Hepatocyte (in vitro differentiated cells): Measurements from ENCODE around the gene KRTAP10-5. TPM values are rescaled to one million over a fixed set of nuclear protein-coding genes. Genes with fewer than 3 reads are reported as not detected.

Experiments used
- DNase-seq: peaks from one replicate; pipeline ENCODE4 v3.0.0-alpha.2; 2016; ENCODE audit warnings: low spot score
- H2AFZ ChIP-seq: fragments of 200-600 bp; sonication (generic); 2 replicates; pipeline ENCODE4 v1.6.0; 2016; ENCODE audit warnings: antibody characterized with exemption, mild to moderate bottlenecking
- H3K27ac ChIP-seq: fragments of 200-600 bp; sonication (generic); 2 replicates; pipeline ENCODE4 v1.5.1; 2016; ENCODE audit warnings: mild to moderate bottlenecking
- H3K27me3 ChIP-seq: fragments of 200-600 bp; sonication (generic); 2 replicates; pipeline ENCODE4 v1.6.1; 2016
- H3K36me3 ChIP-seq: fragments of 200-600 bp; sonication (generic); replicated peaks from 2 replicates; pipeline ENCODE4 v1.5.1; 2016; ENCODE audit warnings: low read depth; ENCODE audit not compliant: insufficient read depth
- H3K4me1 ChIP-seq: fragments of 200-600 bp; sonication (generic); 2 replicates; pipeline ENCODE4 v1.5.1; 2016; ENCODE audit warnings: mild to moderate bottlenecking, moderate library complexity; ENCODE audit not compliant: insufficient read depth
- H3K4me2 ChIP-seq: fragments of 200-600 bp; sonication (generic); 2 replicates; pipeline ENCODE4 v1.6.0; 2016
- H3K4me3 ChIP-seq: fragments of 200-600 bp; sonication (generic); 2 replicates; pipeline ENCODE4 v1.5.1; 2016; ENCODE audit warnings: mild to moderate bottlenecking
- H3K79me2 ChIP-seq: fragments of 200-600 bp; sonication (generic); 2 replicates; pipeline ENCODE4 v1.6.0; 2017; ENCODE audit warnings: mild to moderate bottlenecking
- H3K9me2 ChIP-seq: fragments of 200-600 bp; sonication (generic); replicated peaks from 2 replicates; pipeline ENCODE4 v1.6.0; 2017; ENCODE audit warnings: mild to moderate bottlenecking; ENCODE audit not compliant: insufficient read depth
- H3K9me3 ChIP-seq: fragments of 200-600 bp; sonication (generic); 2 replicates; pipeline ENCODE4 v1.5.1; 2016; ENCODE audit warnings: low read depth, mild to moderate bottlenecking
- H4K20me1 ChIP-seq: fragments of 200-600 bp; sonication (generic); 2 replicates; pipeline ENCODE4 v1.6.0; 2016; ENCODE audit warnings: mild to moderate bottlenecking; ENCODE audit not compliant: insufficient read depth, poor library complexity, severe bottlenecking
- EZH2 ChIP-seq: fragments of 200-600 bp; sonication (generic); IDR thresholded peaks from 2 replicates; pipeline ENCODE4 v1.6.1; 2016; ENCODE audit warnings: antibody characterized with exemption, mild to moderate bottlenecking, borderline replicate concordance
- EZH2phosphoT487 ChIP-seq: fragments of 200-600 bp; sonication (generic); IDR thresholded peaks from one replicate; pipeline ENCODE4 v1.6.1; 2018; ENCODE audit warnings: antibody characterized with exemption, mild to moderate bottlenecking, low read depth, moderate library complexity; ENCODE audit not compliant: unreplicated experiment, severe bottlenecking
- WGBS: methylation state at CpG from one replicate; pipeline ENCODE4 v1.1.6; 2016; ENCODE audit warnings: low lambda C conversion rate; ENCODE audit errors: missing lambda C conversion rate; 5-methylcytosine and 5-hydroxymethylcytosine counted together
- polyA plus RNA-seq: library from polyadenylated mRNA; unstranded; fragments of >200 nt; fragmentation: Nextera tagmentation; extraction: Ambion mirVana; gene quantifications from 2 replicates; pipeline ENCODE4 v1.2.1, GENCODE V29; 2016
- total RNA-seq: library from RNA; depleted of rRNA; stranded (reverse); fragments of >200 nt; gene quantifications from 2 replicates; pipeline ENCODE4 v1.2.3, GENCODE V29; 2014
- TF ChIP-seq, protein P1 (sequence below): fragments of 200-600 bp; sonication (generic); IDR thresholded peaks from 2 replicates; pipeline ENCODE4 v1.5.1; 2016; ENCODE audit warnings: antibody characterized with exemption, mild to moderate bottlenecking; ENCODE audit not compliant: poor library complexity

KRTAP10-5 gene
- total and polyA plus RNA-seq, 2 experiments from 2014 or later: not detected

DNA sequence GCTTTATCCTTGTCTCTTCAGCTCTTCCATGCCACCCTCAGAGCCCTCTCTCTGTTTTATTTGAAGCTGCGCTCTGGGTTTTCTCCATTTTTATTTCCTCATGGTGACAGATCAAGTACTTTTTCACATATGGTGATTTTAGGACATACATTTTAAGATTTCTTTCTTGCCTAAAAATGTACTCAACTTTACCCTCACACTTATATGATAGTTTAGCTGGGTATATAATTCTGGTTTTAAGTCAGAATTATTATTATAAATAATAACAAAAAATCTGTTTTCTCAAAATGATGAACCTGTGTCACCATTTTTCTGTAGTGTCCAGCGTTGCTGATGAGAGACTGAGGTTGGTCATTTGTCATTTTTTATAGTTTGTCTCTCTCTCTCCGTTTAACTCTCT, 754 bp upstream of the KRTAP10-5 start:
- Histone ChIP-seq H3K27ac (no peak overlapping the region), H3K27me3 (peaks cover 4% of the 10 kb centered on the region), H2AFZ (no peak overlapping the region), H3K4me1 (no peaks in the 10 kb centered on the region), H3K36me3 (no peaks in the 10 kb centered on the region), H3K4me3 (no peak overlapping the region), H3K9me2 (no peaks in the 10 kb centered on the region), H3K9me3 (no peaks in the 10 kb centered on the region), H3K4me2 (no peak overlapping the region), H3K79me2 (no peaks in the 10 kb centered on the region), H4K20me1 (no peaks in the 10 kb centered on the region)
- no peak for DNase-seq
- 96% methylated on average over 3 of the region's 3 CpGs for WGBS
- TF ChIP-seq EZH2phosphoT487: no peak
- TF ChIP-seq, protein P1, sequence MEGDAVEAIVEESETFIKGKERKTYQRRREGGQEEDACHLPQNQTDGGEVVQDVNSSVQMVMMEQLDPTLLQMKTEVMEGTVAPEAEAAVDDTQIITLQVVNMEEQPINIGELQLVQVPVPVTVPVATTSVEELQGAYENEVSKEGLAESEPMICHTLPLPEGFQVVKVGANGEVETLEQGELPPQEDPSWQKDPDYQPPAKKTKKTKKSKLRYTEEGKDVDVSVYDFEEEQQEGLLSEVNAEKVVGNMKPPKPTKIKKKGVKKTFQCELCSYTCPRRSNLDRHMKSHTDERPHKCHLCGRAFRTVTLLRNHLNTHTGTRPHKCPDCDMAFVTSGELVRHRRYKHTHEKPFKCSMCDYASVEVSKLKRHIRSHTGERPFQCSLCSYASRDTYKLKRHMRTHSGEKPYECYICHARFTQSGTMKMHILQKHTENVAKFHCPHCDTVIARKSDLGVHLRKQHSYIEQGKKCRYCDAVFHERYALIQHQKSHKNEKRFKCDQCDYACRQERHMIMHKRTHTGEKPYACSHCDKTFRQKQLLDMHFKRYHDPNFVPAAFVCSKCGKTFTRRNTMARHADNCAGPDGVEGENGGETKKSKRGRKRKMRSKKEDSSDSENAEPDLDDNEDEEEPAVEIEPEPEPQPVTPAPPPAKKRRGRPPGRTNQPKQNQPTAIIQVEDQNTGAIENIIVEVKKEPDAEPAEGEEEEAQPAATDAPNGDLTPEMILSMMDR: no peak

DNA sequence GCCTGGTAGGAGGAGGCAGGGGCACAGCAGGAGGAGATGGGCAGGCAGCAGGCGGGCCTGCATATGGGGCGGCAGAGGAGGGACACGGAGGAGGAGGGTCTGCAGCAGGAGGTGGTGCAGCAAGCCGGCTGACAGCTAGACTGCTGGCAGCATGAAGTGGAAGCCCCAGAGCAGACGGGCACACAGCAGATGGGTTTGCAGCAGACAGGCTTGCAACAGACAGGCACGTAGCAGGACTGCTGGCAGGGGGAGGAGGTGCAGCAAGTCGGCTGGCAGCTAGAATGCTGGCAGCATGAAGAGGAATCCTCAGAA, 615 bp downstream of the KRTAP10-5 start:
- Histone ChIP-seq H3K79me2 (no peaks in the 10 kb centered on the region), H3K27ac (no peak overlapping the region), H3K9me3 (no peaks in the 10 kb centered on the region), H3K36me3 (no peaks in the 10 kb centered on the region), H3K4me3 (no peak overlapping the region), H2AFZ (no peak overlapping the region), H3K27me3 (peaks cover 4% of the 10 kb centered on the region), H3K9me2 (no peaks in the 10 kb centered on the region), H3K4me2 (no peak overlapping the region), H3K4me1 (peaks cover 3% of the 10 kb centered on the region), H4K20me1 (no peaks in the 10 kb centered on the region)
- WGBS: 89% methylated on average over 6 of the region's 7 CpGs
- no peak for DNase-seq
- TF ChIP-seq EZH2 (no peak), EZH2phosphoT487 (no peak)
- TF ChIP-seq, protein P1: no peak

DNA sequence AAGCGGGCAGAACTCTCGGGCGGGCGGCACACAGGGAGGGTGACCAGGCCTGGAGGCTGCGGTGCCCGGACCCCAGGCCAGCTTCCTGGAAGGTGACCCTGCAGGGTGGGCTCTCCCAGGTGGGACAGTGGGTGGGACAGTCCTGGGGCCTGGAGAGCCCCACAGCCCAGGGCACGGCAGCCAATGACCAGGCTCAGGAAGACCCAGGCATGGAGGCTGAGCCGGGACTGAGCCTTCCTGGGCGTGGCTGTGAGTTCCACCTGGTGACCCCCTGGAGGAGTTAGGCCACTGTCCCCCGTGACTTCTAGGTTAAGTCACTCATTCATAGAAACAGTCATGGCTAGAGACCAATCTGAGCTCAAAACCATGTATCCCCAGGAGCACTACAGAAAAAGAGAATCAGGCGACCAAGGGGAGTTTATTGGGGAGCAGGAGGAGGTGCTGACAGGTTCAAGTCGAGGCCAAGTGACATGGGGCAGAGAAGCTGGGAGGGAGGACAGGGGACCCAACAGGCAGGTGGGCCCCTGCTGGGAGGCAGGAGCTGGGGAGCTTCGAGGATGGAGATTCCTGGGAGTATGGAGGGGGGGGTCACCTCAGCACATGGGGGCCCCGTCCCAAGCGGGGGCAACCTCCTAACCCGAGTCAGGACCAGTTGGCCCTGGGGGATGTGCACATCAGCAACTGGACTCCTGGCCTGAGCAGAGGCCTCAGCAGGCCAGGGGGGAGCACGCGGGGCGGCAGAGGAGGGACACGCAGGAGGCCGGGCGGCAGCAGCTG, 1.2 kb downstream of the KRTAP10-5 start:
- H4K20me1 ChIP-seq: no peaks in the 10 kb centered on the region
- H3K4me1 ChIP-seq: peaks cover 3% of the 10 kb centered on the region
- no peaks in the 10 kb centered on the region for H3K9me2 ChIP-seq
- H3K27ac ChIP-seq: no peak overlapping the region
- 92% methylated on average over 9 of the region's 22 CpGs for WGBS
- no peak overlapping the region for H2AFZ ChIP-seq
- no peaks in the 10 kb centered on the region for H3K79me2 ChIP-seq
- H3K9me3 ChIP-seq: no peaks in the 10 kb centered on the region
- no peak overlapping the region for H3K4me2 ChIP-seq
- TF ChIP-seq, protein P1: no peak
- TF ChIP-seq EZH2: no peak
- no peak for TF ChIP-seq EZH2phosphoT487
- H3K4me3 ChIP-seq: no peak overlapping the region
- peaks cover under 1% of the 10 kb centered on the region for H3K27me3 ChIP-seq
- DNase-seq: no peak
- no peaks in the 10 kb centered on the region for H3K36me3 ChIP-seq
